Stimulated activated CD4-positive, alpha-beta T cell treated with anti-CD3 and anti-CD28 coated beads, TNF-alpha, amount 100 ng/mL, for 24 hours (primary cell): ENCODE data around the gene TRAPPC6A.

Experiments
- DNase-seq, 3 experiments: peaks; one replicate each; pipeline ENCODE4 v3.0.0-alpha.2; 2020; ENCODE audit warnings: low read depth in 3 of 3

The TRAPPC6A gene

DNA sequence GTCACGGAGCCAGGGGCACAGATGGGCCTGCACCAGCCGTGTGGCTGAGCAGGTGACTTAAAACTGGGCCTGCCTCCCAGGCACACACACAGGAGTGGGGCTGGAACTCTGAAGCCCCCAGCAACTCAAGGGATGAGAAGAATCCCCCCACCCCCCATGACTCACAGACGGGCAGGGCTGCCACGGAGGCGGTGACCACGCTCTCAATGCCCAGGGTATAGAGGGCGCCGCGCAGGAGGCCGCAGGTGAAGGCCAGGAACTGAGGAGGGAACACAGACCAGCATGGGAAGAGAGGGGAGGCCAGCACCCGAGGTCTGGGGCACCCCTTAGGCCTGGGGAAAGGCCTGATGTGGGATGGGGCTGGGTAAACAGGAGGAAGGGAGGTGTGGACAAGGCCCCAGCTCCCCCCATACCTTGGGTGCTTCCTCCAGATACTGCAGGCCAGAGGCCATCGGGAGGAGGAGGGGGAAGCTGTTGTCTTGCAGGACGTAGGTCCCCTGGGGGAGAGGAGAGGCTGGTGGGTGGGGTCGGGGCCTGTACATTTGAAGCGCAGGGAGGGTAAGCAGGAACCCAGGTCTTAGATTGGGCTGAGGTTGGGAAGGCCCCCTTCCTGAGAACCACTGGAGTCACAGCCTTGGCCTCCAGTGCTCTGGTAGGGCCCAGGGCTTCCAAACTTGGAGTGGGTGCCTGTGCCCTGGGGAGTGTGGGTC, 14.1 kb downstream of the TRAPPC6A start:
- DNase-seq, result no peak

DNA sequence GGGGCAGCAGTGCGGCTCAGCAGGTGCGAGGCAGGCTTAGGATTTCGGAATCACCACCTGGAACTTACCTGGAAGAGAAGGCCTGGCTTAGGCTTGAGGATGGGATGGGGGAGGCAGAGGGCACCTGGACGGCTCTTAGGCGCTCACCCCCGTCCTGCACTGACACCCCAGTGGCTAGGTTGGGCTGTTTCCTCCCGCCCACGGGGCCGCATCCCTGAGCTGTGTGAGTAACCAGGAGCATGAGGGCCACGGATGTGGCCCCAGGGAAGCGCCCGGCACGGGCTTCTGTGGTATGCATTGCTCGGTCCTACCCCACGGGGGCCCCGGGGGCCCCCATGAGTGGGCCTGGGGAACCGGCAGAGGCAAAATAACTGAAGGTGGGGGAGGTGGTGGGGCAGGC, 14.9 kb downstream of the TRAPPC6A start:
- DNase-seq, result no peak

DNA sequence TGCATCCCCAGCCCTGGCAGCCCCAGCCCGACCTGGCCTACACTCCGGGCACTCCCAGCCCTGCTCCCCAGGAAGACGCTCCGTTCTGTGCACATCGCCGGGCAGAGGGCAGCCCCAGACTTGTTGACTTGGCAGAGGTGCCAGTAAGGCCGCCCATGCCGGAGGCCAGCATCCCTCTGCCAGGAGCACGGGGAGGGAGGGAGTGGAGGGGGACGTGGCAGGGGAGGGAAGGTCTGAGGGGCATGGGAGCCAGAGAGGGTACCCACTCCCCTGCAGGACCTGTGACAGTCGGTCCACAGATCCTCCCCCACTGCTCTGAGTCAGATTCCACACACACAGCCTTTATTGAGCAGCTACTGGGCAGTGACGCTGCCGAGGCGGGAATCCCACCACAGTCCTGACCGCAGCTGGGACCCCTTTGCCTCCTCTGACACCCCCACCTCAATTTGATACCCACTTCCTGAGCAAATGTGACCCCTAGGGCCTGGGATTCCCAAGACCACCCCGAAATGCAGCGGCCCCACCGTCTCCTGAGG, 15.4 kb downstream of the TRAPPC6A start:
- DNase-seq, result no peak

DNA sequence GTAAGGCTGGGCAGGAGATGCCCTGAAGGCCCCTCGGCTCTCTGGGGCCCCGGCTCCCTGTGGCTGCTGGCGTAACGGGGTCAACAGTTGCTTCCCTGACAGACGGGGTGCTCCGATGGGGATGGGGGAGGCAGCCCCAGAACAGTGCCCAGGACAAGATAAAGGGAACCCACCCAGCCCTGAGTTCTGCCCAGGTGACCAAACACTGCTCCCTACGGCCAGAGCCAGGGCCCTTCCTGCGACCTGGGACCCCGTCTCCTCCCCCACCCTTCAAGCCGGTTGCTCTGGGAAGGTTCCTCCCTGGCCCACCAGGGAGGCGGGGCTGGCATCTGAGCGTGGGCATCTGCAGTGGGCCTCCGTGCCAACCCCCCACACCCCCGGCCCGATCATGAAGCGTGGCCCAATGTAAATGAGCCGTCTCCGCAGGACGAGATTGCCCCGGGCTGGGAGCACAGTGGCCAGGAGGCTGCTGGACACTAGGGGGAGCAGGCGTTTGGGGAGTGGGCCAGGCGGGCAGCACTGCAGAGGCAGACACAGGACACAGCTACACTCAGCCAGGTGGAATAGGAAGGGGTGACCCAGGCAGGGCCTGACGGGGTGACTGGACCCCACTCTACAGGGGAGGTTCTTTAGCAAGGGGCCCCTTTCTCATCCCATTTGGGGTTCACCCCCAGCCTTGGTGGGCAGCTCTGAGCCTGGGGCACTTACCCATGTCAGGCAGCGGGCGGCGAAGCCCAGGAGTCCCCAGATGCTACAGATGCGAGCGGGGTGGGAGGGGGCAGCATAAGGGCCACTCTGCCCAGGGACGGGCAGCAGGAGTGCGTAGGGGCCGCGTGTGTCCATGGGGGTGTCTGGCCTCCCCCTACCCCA, 16.1 kb downstream of the TRAPPC6A start:
- DNase-seq, result no peak

DNA sequence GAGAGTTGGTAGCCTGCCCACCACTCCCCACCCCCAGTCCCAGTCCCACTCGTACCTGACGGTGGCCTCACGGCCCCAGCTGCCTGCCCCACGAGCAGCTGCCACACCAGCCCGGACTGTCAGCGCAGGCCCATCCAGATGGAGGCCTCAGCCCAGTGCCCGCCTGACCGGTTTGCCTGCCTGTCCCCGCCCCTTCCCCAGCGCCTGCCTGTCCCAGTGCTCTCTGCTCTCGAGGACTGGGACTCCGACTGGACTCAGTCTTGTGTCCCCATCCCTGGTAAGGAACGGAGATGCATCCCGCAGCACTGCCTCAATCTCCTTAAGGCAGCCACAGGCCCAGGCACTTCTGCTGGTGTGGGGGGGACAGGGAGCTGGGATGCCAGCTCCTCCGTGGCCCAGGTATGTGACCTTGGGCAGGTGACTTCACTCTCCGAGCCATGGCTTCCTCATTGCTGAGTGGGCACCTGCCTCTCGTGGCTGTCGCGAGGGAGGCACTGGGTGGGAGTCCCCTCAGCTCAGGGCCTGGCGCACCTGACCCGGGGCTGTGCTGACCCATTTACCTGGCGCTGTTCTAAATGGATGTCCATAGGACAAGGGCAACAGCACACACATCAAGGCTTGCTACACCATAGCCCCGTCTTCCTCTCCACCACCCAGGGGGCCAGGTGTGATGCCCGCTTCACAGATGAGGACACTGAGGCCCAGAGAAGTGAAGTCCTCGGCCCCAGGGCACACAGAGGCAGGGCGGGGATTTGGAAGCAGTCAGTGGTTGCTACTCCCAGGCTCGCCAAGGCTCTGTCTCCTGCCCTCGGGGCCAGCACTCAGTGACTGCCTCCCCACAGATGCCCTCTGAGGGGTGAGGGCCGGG, 16.9 kb downstream of the TRAPPC6A start, which contains the start of gene NKPD1:
Gene NKPD1, minus strand, starts transcription at position 113 of the 868 bp plus-strand sequence. CDS start 832 bp downstream, outside the sequence.
- no peak for DNase-seq

DNA sequence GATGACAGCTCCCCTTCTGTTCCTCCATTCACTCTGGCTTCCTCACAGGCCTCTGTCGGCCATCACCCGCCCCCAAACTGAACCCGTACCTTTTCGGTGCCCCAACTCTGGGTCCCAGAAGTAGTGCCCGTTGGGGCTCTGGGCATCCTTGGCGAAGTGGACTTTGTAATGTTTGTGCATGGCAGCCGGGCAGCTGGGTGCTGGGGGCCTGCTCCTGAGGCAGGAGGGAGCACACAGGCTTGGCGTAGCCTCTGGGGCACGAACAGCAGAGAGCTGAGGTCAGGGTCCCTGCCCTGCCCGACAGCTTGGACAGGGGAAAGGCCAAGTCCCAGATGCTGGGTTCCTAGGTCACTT, 18.1 kb downstream of the TRAPPC6A start:
- no peak for DNase-seq

DNA sequence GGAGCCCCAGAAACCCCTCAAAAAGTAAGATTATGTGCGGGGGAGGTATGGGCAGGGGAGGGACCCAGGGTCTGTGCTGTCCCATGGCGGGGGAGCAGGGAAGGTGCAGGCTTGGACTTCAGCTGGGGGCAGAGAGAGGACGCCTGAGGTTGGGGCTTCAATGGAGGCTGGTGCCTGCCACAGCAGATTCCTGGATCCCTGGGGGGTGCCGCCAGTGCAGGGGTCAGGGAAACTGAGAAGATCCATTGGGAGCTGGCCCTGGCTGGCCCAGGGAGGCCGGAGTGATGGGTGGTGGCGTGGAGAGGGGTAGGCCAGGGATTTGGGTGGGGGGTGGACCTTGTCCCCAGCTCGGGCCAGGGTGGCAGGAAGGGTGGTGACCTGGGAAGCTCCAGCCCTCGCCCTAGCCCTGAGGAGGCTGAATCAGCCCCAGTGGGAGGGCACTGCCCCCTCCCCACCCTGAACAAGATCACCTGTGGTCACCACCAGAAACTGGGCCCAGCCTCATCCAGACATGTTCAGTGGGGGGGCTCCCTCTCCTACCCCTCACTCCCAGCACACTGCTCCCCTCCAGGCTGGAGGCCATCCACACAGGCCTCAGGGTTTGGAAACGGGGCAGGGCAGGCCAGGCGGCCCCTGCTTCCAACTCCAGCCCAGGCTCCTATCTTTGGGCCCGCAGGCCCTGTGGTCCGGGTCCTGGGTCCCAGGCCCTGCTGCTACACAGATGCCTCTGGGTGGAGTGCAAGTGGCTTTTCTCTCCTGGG, 18.6 kb downstream of the TRAPPC6A start:
- DNase-seq, result no peak

DNA sequence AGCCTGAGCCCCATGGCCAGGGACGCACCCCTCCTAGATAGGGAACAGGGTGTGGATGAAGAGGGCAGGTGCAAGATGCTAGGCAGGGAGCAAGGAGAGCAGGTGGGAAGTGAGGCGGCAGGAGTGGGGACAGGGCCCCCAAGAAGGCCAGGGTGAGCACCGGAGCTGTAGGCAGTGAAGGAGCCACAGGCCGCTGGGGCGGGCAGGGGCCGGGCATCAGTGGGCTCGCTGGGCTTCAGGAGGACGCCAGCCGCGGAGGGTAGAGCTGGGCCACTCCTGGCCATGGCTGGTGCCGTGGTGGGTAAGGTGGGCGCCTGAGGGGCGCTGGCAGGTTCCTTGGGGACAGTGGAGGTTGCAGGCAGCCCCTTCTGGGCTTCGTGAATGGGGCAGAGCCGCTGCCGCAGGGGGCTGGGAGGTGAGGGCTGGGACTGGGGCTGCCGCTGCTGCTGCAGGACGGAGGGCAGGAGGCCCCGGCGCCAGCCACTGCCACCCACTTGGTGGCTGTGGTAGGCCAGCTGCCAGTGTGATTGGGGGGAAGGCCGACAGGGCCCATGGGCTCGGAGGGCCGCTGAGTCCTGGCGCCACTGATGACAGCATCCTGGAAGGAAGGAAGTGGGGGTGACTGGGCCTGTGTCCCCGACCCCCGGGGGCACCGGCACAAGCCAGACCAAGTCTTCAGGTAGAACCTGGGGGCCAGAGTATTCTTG, 19.4 kb downstream of the TRAPPC6A start:
- DNase-seq, result no peak

DNA sequence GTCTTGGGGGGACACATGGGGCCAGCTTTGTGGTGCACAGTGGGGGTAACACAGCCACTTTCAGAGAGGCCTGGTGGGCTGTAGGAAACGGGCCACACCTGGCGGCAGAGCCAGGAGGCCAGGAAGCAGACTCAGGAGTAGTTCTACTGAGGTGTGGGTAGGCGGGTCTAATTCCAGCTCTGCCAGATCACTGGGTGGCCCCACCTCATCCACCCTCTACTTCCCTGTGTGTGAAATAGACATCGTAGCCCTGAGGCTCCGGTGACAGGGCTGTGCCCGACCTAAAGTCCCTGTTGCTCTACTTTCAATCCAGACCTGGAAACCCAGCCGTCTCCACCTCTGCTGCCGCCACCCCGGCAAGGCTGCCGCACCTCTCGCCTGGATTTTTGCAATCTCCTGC, 21.3 kb downstream of the TRAPPC6A start:
- DNase-seq, result no peak

DNA sequence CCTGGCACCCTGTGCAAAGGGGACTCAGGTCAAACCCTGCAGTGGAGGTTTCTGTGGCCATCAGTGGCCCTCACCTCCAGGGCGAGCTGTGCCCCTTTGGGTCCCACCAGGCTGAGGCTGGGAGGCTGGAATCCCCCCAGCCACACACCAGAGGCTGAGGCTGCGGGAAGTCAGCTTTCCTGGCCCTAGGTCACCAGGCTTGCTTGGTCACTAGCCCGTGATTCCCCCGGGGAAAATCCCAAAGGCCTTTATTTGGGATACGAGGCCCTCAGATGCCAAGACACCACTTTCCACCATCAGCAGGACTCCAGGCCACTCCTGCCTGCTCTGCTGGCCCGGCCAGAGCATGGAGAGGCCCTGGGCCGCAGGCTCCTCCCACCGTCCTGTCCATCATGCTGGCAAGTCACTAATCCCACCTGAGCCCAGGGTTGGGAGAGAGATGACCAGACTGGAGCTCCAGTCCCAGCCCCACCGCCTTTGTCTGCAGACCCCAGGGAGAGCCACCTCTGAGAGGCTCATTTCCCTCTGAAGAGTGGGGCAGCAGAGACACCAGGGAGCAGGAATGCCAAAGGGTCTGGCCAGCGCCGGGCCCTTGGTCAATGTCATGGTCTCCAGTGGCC, 21.9 kb downstream of the TRAPPC6A start:
- DNase-seq, result no peak

DNA sequence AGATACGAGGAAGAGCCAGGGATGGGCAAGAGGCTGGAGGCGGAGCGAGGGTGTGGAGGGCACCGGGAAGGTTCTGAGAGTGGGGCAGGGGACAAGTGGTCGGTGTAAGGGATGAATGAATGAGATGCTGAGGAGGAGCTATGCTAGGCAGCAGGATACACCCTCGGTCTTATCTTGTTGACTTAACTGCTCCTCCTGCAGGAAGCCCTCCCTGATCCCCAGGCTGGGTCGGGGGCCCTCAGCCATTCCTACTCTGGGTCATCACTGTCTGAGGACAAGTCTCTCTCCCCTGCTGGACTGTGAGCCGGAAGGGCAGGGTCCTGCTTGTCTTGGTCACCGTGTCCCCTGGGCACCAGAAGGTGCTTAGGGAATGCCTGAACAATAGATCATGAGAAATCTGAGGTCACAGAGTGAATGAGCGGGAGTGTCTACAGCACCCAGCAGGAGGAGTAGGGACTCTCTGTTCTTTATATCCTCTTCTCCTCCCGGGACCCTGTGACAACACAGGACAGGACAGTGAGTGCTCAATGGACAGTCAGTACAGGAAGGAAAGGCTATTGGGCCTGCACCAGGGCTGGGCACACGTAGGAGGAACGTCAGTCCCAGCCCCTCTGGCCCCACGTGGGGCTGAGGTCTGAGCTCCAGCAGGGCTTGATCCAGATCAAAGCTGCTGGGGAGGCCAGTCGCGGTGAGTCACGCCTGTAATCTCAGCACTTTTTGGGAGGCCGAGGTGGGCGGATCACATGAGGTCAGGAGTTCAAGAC, 23.8 kb downstream of the TRAPPC6A start:
- no peak for DNase-seq

DNA sequence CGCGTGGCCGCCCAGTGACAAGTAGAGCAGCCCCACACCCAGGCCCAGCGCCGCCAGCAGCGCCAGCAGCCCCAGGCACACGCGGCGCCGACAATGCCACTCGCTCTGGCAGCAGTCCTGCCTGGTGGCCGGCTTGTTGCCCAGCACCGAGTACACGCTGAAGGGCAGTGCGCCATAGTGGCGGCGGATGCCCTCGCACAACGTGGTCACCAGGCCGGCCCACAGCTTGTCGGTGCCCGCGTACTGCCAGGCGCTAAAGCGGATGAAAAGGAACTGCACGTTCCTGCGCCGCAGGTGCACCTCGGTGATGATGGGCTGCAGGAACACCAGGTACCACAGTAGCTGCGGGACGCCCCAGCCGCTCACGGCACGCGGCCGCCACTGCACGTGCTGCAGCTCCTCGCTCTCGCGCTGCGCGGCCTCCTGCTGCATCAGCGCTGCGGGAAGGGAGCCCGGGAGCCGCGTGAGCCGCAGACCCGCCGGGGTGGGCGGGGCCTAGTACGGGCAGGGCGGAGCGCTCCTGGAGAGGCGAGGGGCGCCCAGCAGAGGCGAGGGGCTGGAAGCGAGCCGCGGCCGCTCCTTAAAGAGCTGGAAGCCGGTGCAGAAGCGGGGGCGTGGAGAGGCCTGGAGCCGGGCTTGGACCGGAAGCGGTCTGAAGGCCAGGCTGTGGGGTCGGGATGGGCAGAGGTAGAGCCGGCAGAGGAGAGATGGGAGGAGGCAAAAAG, 24.5 kb downstream of the TRAPPC6A start:
- no peak for DNase-seq

DNA sequence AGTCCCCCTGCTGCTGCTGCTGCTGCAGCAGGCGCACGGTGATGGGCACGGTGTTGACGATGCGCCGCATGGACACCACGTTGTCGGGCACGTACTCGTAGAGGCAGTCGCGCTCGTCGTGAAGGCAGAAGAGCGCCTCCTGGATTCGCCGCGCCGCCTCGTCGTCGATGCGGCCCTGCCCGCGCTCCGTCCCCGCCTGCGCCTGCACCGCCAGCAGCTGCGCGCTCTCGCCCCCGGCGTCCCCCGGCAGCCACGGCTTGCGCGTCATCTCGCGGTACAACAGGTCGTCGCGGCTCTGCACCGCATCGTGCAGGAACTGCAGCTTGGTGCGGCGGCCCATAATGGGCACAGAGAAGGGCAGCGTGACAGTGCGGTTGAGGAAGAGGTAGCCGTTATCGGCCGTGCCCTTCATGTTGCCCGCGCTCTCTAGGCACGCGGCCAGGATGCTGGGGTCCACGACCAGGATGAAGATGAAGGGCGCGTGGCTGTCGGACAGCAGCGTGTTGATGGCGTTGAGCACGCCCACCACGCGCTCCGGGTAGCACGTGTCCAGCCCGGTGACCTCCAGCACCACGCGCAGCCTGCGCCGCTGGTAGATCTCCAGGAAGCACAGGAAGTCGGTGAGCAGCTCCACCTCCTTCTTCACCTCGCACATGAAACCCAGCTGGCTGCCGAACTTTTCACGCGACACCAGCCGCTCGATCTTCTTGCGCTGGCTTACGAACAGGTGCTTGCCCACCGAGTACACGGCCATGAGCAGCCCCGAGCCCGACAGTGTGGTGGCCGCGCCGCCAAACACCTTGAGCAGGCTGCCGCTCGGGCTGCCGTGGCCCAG, 25.3 kb downstream of the TRAPPC6A start:
- DNase-seq, result peak in 1 of 3 experiments; percentile 44

DNA sequence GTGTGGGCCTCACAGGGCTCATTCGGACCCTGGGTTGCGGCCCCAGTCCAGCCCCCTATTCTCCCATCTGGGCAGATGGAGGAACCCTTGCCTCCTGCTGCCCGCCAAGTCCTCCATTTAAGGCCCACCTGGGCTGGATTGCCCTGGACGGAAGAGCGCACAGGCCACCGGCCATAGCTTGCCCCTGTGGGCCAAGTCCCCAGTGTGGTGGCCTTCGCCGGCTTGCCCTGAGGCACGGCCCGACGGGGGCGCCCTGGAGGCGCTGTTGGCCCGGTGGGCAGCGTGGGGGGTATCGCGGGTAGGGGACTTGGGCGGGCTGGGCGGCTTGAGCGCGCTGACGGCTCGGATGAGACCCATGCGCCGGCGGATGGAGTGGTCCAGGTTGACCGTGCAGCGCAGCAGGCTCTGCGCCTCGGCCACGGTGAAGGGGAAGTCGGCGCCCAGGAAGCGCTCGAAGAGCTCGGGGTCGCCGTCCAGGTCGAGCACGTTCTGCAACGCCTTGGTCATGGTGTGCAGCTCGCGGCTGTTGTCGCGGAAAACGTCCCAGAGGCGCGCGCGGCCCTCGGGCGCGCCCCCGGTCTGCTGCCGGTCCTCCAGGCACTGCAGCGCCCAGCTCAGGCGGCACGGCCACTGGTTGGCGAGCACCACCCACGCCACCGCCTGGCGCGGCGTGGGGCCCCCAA, 26.1 kb downstream of the TRAPPC6A start:
- no peak for DNase-seq

DNA sequence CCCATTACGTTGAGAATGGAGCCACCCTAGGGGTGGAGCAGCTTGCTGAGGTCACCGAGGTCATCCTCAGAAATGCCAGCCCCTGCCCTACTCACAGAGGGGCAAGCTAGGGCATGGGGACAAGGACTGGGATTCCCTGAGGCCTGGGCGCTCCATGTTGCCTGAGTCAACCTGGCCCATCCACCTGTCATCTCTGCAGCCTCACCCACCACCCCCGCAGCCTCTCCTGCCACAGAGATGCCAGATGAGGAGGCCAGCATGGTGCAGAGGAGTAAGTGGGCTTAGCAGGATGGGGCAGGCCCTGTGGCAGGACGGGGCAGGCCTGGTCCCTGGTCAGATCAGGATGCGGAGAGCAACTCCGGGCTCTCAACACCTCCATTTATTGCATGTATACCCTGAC, 26.7 kb downstream of the TRAPPC6A start:
- no peak for DNase-seq

DNA sequence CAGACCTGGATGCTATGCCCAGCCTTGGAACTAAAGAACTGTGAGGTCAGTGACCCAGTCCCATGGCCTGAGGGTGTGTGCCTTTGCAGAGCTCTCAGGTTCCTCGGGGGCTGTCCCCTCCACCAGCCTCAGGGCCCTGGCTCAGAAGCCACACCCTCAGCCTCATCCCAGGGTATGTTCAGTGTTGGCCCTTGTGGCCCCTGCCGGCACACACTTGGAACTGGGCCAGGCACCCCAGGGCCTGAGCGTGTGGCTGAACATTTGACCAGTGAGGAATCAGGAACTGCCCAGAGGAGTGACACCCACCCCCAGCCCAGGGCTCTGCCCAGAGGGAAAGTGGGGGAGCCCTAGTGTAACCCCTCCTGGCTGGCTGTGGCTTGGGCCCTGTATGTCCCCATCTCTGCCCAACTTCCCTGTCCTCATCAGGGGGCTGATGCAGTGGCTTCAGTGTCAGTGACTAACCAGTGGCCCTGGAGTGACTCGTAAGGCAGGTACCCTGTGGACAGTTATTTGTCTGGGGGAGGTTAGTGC, 27.2 kb downstream of the TRAPPC6A start:
- no peak for DNase-seq

DNA sequence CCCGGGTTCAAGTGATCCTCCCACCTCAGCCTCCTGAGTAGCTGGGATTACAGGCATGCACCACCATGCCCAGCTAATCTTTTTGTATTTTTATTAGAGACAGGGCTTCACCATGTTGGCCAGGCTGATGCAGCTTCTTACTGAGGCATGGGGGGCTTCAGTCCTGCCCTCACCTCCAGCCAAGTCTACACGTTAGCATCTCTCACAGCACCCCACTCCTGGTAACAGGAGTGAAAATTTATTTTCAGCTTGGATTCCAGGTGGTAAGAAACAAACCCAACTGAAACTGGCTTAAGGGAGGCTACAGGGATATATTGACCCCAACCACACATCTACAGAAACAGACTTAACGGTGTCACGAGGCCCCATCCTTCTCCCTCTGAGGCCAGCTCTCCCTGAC, 27.9 kb downstream of the TRAPPC6A start:
- DNase-seq, result no peak
